ENCODE results near the gene CLMP.

GRCh38 chr11:123033895-123034294 lies 161.2 kb downstream of the CLMP start:
- TF ChIP-seq, protein P1, sequence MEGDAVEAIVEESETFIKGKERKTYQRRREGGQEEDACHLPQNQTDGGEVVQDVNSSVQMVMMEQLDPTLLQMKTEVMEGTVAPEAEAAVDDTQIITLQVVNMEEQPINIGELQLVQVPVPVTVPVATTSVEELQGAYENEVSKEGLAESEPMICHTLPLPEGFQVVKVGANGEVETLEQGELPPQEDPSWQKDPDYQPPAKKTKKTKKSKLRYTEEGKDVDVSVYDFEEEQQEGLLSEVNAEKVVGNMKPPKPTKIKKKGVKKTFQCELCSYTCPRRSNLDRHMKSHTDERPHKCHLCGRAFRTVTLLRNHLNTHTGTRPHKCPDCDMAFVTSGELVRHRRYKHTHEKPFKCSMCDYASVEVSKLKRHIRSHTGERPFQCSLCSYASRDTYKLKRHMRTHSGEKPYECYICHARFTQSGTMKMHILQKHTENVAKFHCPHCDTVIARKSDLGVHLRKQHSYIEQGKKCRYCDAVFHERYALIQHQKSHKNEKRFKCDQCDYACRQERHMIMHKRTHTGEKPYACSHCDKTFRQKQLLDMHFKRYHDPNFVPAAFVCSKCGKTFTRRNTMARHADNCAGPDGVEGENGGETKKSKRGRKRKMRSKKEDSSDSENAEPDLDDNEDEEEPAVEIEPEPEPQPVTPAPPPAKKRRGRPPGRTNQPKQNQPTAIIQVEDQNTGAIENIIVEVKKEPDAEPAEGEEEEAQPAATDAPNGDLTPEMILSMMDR (optimal IDR thresholded peaks at IDR 0.05 in 1 of 3, IDR thresholded peaks at IDR 0.05 in 1 of 3, conservative IDR thresholded peaks at IDR 0.05 in 1 of 3; ENCODE audit: extremely low read depth in 1 of 3, insufficient read depth in 2 of 3, low read length in 3 of 3) = peak; percentile 20 to 28 (median 22)
- TF ChIP-seq EZH2 (IDR thresholded peaks at IDR 0.05; ENCODE audit: low read length) = no peak

Measured in keratinocyte (primary cell).